Measurements from ENCODE around the gene P2RX2. TPM values are rescaled to one million over a fixed set of nuclear protein-coding genes. Genes with fewer than 3 reads are reported as not detected.

Gene P2RX2
- total RNA-seq, 2 experiments from 2014 or later = not detected

GRCh38 chr12:132617822-132618682, 524 bp upstream of the P2RX2 start:
- Mint-ChIP-seq H3K4me3 (peak overlapping the region; percentile 29), H3K27me3 (peaks cover 48% of the 10 kb centered on the region), H3K9me3 (peaks cover 3% of the 10 kb centered on the region), H3K4me1 (peaks cover 10% of the 10 kb centered on the region), H3K36me3 (peaks cover 1% of the 10 kb centered on the region), H3K27ac (no peak overlapping the region)
- no peak for DNase-seq

- peaks cover 3% of the 10 kb centered on the region for H3K9me3 Mint-ChIP-seq
- H3K4me3 Mint-ChIP-seq = no peak overlapping the region
- no peak for DNase-seq
- peaks cover 44% of the 10 kb centered on the region for H3K27me3 Mint-ChIP-seq
- peaks cover 1% of the 10 kb centered on the region for H3K36me3 Mint-ChIP-seq
- H3K4me1 Mint-ChIP-seq = peaks cover 10% of the 10 kb centered on the region
- no peak overlapping the region for H3K27ac Mint-ChIP-seq
These were observed 452 bp downstream of the P2RX2 start for GRCh38 chr12:132619071-132619385.

GRCh38 chr12:132619386-132620112, 973 bp downstream of the P2RX2 start:
- Mint-ChIP-seq H3K4me1 (peaks cover 10% of the 10 kb centered on the region), H3K4me3 (no peak overlapping the region), H3K27me3 (peaks cover 44% of the 10 kb centered on the region), H3K27ac (no peak overlapping the region), H3K9me3 (peaks cover 3% of the 10 kb centered on the region), H3K36me3 (peaks cover 1% of the 10 kb centered on the region)
- DNase-seq = no peak

- Mint-ChIP-seq H3K27ac (no peak overlapping the region), H3K36me3 (peaks cover 3% of the 10 kb centered on the region), H3K9me3 (peaks cover 3% of the 10 kb centered on the region), H3K4me3 (no peak overlapping the region), H3K27me3 (peaks cover 38% of the 10 kb centered on the region), H3K4me1 (peaks cover 5% of the 10 kb centered on the region)
- DNase-seq = no peak
These were observed 1.7 kb downstream of the P2RX2 start for GRCh38 chr12:132620113-132620898.

- peaks cover 4% of the 10 kb centered on the region for H3K36me3 Mint-ChIP-seq
- no peak for DNase-seq
- H3K4me3 Mint-ChIP-seq = no peak overlapping the region
- no peak overlapping the region for H3K27ac Mint-ChIP-seq
- H3K4me1 Mint-ChIP-seq = peaks cover 5% of the 10 kb centered on the region
- H3K27me3 Mint-ChIP-seq = peaks cover 30% of the 10 kb centered on the region
- H3K9me3 Mint-ChIP-seq = peaks cover 1% of the 10 kb centered on the region
These were observed 2.5 kb downstream of the P2RX2 start for GRCh38 chr12:132620899-132621656.

GRCh38 chr12:132621657-132622435, 3.3 kb downstream of the P2RX2 start:
- Mint-ChIP-seq H3K27ac (no peak overlapping the region), H3K27me3 (peaks cover 23% of the 10 kb centered on the region), H3K36me3 (peaks cover 4% of the 10 kb centered on the region), H3K9me3 (peaks cover 1% of the 10 kb centered on the region), H3K4me1 (peaks cover 5% of the 10 kb centered on the region), H3K4me3 (no peak overlapping the region)
- DNase-seq = no peak

GRCh38 chr12:132622437-132623071, 4.0 kb downstream of the P2RX2 start:
- peaks cover 4% of the 10 kb centered on the region for H3K4me1 Mint-ChIP-seq
- H3K4me3 Mint-ChIP-seq = no peak overlapping the region
- no peak overlapping the region for H3K27ac Mint-ChIP-seq
- peaks cover 4% of the 10 kb centered on the region for H3K36me3 Mint-ChIP-seq
- DNase-seq = no peak
- no peaks in the 10 kb centered on the region for H3K9me3 Mint-ChIP-seq
- peaks cover 16% of the 10 kb centered on the region for H3K27me3 Mint-ChIP-seq

- Mint-ChIP-seq H3K9me3 (no peaks in the 10 kb centered on the region), H3K4me1 (no peaks in the 10 kb centered on the region), H3K4me3 (no peak overlapping the region), H3K27me3 (peaks cover 8% of the 10 kb centered on the region), H3K27ac (no peak overlapping the region), H3K36me3 (peaks cover 3% of the 10 kb centered on the region)
- no peak for DNase-seq
These were observed 4.7 kb downstream of the P2RX2 start for GRCh38 chr12:132623072-132623869.

GRCh38 chr12:132624186-132624855, 5.7 kb downstream of the P2RX2 start:
- no peak overlapping the region for H3K27ac Mint-ChIP-seq
- no peak for DNase-seq
- peaks cover 8% of the 10 kb centered on the region for H3K27me3 Mint-ChIP-seq
- H3K9me3 Mint-ChIP-seq = no peaks in the 10 kb centered on the region
- no peak overlapping the region for H3K4me3 Mint-ChIP-seq
- peaks cover 10% of the 10 kb centered on the region for H3K36me3 Mint-ChIP-seq
- H3K4me1 Mint-ChIP-seq = no peaks in the 10 kb centered on the region

GRCh38 chr12:132624910-132625630, 6.5 kb downstream of the P2RX2 start:
- no peak for DNase-seq
- H3K4me1 Mint-ChIP-seq = no peaks in the 10 kb centered on the region
- peaks cover 17% of the 10 kb centered on the region for H3K36me3 Mint-ChIP-seq
- peak overlapping the region; percentile 3 for H3K27ac Mint-ChIP-seq
- H3K27me3 Mint-ChIP-seq = peaks cover 6% of the 10 kb centered on the region
- no peak overlapping the region for H3K4me3 Mint-ChIP-seq
- H3K9me3 Mint-ChIP-seq = no peaks in the 10 kb centered on the region

GRCh38 chr12:132625731-132626430, 7.3 kb downstream of the P2RX2 start:
- peaks cover 22% of the 10 kb centered on the region for H3K36me3 Mint-ChIP-seq
- peaks cover 2% of the 10 kb centered on the region for H3K27me3 Mint-ChIP-seq
- H3K27ac Mint-ChIP-seq = no peak overlapping the region
- H3K9me3 Mint-ChIP-seq = no peaks in the 10 kb centered on the region
- H3K4me3 Mint-ChIP-seq = no peak overlapping the region
- no peak for DNase-seq
- H3K4me1 Mint-ChIP-seq = no peaks in the 10 kb centered on the region

- H3K27me3 Mint-ChIP-seq = no peaks in the 10 kb centered on the region
- H3K4me3 Mint-ChIP-seq = no peak overlapping the region
- no peaks in the 10 kb centered on the region for H3K9me3 Mint-ChIP-seq
- no peaks in the 10 kb centered on the region for H3K4me1 Mint-ChIP-seq
- peaks cover 37% of the 10 kb centered on the region for H3K36me3 Mint-ChIP-seq
- no peak for DNase-seq
- H3K27ac Mint-ChIP-seq = no peak overlapping the region
These were observed 10.8 kb downstream of the P2RX2 start for GRCh38 chr12:132629330-132629729.
